D721Med (cell line): ENCODE measurements around the gene TCP11L2.

Experiments used
- DNase-seq: peaks from one replicate; pipeline ENCODE4 v3.0.0; 2011; ENCODE audit warnings: low spot score; ENCODE audit not compliant: insufficient read length
- FAIRE-seq: peaks from 2 replicates; lab custom pipeline; 2011; peaks lifted over from hg19 to GRCh38; lab: Jason Lieb, UNC
- CTCF ChIP-seq: IDR thresholded peaks from 2 replicates; pipeline ENCODE4 v1.5.1; 2012; ENCODE audit warnings: mild to moderate bottlenecking, control low read depth; ENCODE audit not compliant: insufficient read depth; ENCODE audit errors: missing control alignments

TCP11L2 gene

GRCh38 chr12:106302401-106303201 is at the start of gene TCP11L2:
Gene TCP11L2, plus strand, starts transcription at chr12:106302733. Its CDS starts 8,343 bp downstream, at chr12:106311076.
- DNase-seq (peak; percentile 60), FAIRE-seq (no peak)
- no peak for TF ChIP-seq CTCF

GRCh38 chr12:106254724-106255123 is 47.8 kb upstream of the TCP11L2 start:
- DNase-seq (no peak), FAIRE-seq (no peak)
- TF ChIP-seq CTCF: no peak

- TF ChIP-seq CTCF: no peak
- no peak for FAIRE-seq
Measured at GRCh38 chr12:106255493-106255892, 47.0 kb upstream of the TCP11L2 start.

GRCh38 chr12:106255952-106256351 is 46.6 kb upstream of the TCP11L2 start:
- FAIRE-seq: no peak
- no peak for TF ChIP-seq CTCF
- no peak for DNase-seq

More at GRCh38 chr12:106255493-106255892, 47.0 kb upstream of the TCP11L2 start:
- DNase-seq: no peak

- DNase-seq (no peak), FAIRE-seq (no peak)
- TF ChIP-seq CTCF: no peak
Measured at GRCh38 chr12:106256524-106256923, 46.0 kb upstream of the TCP11L2 start.

GRCh38 chr12:106258226-106258625 is 44.3 kb upstream of the TCP11L2 start:
- TF ChIP-seq CTCF: no peak
- no peak for FAIRE-seq
- no peak for DNase-seq

- TF ChIP-seq CTCF: no peak
- no peak for FAIRE-seq
- DNase-seq: no peak
Measured at GRCh38 chr12:106258935-106259334, 43.6 kb upstream of the TCP11L2 start.
